ENCODE data around the gene FOXI3. TPM values are rescaled to one million over a fixed set of nuclear protein-coding genes. Genes with fewer than 3 reads are reported as not detected.

Gene FOXI3
- total RNA-seq, 1 donor: not detected

DNA sequence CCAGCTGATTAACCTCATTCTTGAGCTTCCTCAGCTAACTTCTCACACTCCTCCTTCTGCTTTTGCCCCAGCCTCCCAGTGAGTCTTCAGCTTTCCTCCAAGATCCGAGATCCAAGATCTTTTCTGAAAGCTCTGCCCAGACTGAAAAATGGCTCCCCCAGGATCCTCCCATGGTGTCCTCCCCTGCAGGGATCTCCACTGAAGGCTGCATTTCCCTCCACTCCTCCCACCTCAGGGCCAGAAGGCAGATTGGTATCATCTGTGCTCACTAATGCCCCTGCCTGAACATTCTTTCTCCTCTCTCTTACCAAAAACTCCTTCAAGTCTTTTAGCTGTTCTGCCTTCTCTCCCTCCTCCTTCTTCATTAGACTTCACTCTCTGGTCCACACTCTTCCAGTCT lies 6.1 kb upstream of the FOXI3 start:
- H3K79me2 ChIP-seq (ENCODE audit: insufficient read depth, low read length): no peaks in the 10 kb centered on the region
- no peak overlapping the region for H2AFZ ChIP-seq (ENCODE audit: low read length)
- no peaks in the 10 kb centered on the region for H4K20me1 ChIP-seq (ENCODE audit: insufficient read depth, low read length)

DNA sequence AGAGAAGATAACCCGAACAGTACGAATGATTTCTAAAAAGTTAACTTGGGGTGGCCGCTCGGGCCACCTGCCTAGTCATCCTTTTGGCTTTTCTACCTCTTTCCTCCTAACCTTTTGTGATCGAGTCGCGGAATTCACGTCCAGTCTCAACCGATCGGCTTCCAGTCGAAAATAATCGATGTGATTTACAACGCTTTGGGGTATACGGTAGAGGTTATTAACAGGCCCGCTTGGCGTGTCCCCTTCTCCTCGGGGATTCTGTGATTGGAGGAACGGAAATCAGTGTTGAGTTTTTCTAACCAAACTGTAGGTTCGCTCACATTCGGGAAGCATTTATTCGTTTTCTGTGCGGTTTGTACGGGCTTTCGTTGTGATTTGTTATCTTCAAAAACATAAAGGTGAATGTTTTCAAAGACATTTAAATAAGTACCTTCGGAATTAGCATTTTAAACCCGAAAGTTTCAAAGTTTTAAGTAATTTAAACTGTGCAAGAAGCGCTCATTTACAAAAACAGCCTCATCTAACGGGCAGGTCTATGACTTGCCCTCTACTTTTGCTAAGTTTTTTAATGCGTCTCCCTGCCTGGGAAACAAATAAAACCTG lies 588 bp upstream of the FOXI3 start:
- no peak overlapping the region for H3K27ac ChIP-seq (ENCODE audit: low read depth, low read length)
- no peaks in the 10 kb centered on the region for H3K4me1 ChIP-seq (ENCODE audit: insufficient read depth, low read length)
- no peaks in the 10 kb centered on the region for H3K36me3 ChIP-seq (ENCODE audit: insufficient read depth, low read length)
- no peak overlapping the region for H2AFZ ChIP-seq (ENCODE audit: low read length)
- TF ChIP-seq, protein P1, sequence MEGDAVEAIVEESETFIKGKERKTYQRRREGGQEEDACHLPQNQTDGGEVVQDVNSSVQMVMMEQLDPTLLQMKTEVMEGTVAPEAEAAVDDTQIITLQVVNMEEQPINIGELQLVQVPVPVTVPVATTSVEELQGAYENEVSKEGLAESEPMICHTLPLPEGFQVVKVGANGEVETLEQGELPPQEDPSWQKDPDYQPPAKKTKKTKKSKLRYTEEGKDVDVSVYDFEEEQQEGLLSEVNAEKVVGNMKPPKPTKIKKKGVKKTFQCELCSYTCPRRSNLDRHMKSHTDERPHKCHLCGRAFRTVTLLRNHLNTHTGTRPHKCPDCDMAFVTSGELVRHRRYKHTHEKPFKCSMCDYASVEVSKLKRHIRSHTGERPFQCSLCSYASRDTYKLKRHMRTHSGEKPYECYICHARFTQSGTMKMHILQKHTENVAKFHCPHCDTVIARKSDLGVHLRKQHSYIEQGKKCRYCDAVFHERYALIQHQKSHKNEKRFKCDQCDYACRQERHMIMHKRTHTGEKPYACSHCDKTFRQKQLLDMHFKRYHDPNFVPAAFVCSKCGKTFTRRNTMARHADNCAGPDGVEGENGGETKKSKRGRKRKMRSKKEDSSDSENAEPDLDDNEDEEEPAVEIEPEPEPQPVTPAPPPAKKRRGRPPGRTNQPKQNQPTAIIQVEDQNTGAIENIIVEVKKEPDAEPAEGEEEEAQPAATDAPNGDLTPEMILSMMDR (IDR thresholded peaks at IDR 0.05; ENCODE audit: extremely low read depth, low read depth, low read length): no peak
- H4K20me1 ChIP-seq (ENCODE audit: insufficient read depth, low read length): no peaks in the 10 kb centered on the region
- DNase-seq (ENCODE audit: insufficient read length, low spot score, missing footprints): no peak
- H3K4me2 ChIP-seq (ENCODE audit: insufficient read depth, low read length): no peak overlapping the region
- H3K27me3 ChIP-seq (ENCODE audit: insufficient read depth, low read length): peaks cover 48% of the 10 kb centered on the region
- H3K9me3 ChIP-seq (ENCODE audit: low read depth, low read length): no peaks in the 10 kb centered on the region
- no peaks in the 10 kb centered on the region for H3K79me2 ChIP-seq (ENCODE audit: insufficient read depth, low read length)
- H3K4me3 ChIP-seq (ENCODE audit: insufficient read depth, low read length): no peak overlapping the region

More for the DNA sequence above, 6.1 kb upstream of the FOXI3 start:
- Histone ChIP-seq H3K27me3 (ENCODE audit: insufficient read depth, low read length) (peaks cover 7% of the 10 kb centered on the region), H3K4me3 (ENCODE audit: insufficient read depth, low read length) (no peak overlapping the region), H3K36me3 (ENCODE audit: insufficient read depth, low read length) (no peaks in the 10 kb centered on the region), H3K27ac (ENCODE audit: low read depth, low read length) (no peak overlapping the region), H3K9me3 (ENCODE audit: low read depth, low read length) (no peaks in the 10 kb centered on the region), H3K4me2 (ENCODE audit: insufficient read depth, low read length) (no peak overlapping the region), H3K4me1 (ENCODE audit: insufficient read depth, low read length) (no peaks in the 10 kb centered on the region)
- TF ChIP-seq, protein P1 (IDR thresholded peaks at IDR 0.05; ENCODE audit: extremely low read depth, low read depth, low read length): no peak
- DNase-seq (ENCODE audit: insufficient read length, low spot score, missing footprints): no peak

DNA sequence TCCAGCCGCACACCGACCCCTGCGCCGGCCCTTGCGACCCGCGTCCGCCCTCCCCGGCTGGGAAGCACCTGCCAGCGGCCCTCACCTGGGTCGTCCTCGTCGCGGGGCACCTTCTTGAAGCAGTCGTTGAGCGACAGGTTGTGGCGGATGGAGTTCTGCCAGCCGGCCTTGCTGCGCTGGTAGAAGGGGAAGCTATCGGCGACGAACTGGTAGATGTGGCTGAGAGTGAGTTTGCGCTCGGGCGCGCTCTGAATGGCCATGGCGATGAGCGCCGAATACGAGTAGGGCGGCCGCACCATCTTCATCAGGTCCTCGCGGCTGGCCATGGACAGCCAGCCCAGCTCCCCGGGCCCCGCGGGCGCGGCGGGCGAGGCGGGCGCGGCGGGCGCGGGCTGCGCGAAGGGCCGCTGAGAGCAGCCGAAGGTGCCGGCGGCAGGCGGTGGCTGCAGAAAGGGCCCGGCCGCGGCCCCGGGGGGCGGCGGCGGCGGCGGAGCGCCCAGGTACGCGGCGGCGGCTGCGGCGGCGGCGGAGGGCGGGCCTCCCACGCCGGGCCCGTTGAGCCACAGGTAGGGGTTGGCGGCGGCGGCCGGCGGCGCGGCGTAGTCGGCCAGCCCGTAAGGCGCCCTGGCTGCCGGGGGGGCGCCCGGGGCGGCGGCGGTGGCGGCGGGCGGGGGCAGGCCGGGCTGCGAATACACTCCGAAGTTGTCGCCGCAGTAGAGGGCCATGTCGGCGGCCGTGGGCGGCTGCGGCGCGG lies 505 bp downstream of the FOXI3 start:
- Histone ChIP-seq H3K27me3 (ENCODE audit: insufficient read depth, low read length) (peaks cover 52% of the 10 kb centered on the region), H3K27ac (ENCODE audit: low read depth, low read length) (no peak overlapping the region), H3K36me3 (ENCODE audit: insufficient read depth, low read length) (no peaks in the 10 kb centered on the region), H3K9me3 (ENCODE audit: low read depth, low read length) (no peaks in the 10 kb centered on the region), H3K4me1 (ENCODE audit: insufficient read depth, low read length) (no peaks in the 10 kb centered on the region), H3K4me3 (ENCODE audit: insufficient read depth, low read length) (no peak overlapping the region), H3K4me2 (ENCODE audit: insufficient read depth, low read length) (no peak overlapping the region), H4K20me1 (ENCODE audit: insufficient read depth, low read length) (no peaks in the 10 kb centered on the region), H3K79me2 (ENCODE audit: insufficient read depth, low read length) (no peaks in the 10 kb centered on the region), H2AFZ (ENCODE audit: low read length) (no peak overlapping the region)
- no peak for DNase-seq (ENCODE audit: insufficient read length, low spot score, missing footprints)
- TF ChIP-seq, protein P1 (IDR thresholded peaks at IDR 0.05; ENCODE audit: extremely low read depth, low read depth, low read length): no peak
